HEK293 (cell line): Measurements from ENCODE around the gene MTA1.

Source experiments
- BCL11A ChIP-seq: fragments of 450-650 bp; formaldehyde crosslinking; IDR thresholded peaks from 2 replicates; pipeline ENCODE4 v1.5.1; 2016; ENCODE audit warnings: low read depth, missing biosample characterization, missing genetic modification characterization
- HIC1 ChIP-seq: fragments of 450-650 bp; formaldehyde crosslinking; IDR thresholded peaks from 2 replicates; pipeline ENCODE4 v1.5.1; 2016; ENCODE audit warnings: missing biosample characterization, missing genetic modification characterization
- IKZF3 ChIP-seq: fragments of 450-650 bp; IDR thresholded peaks from 2 replicates; pipeline ENCODE4 v1.5.0; 2018; ENCODE audit warnings: missing biosample characterization, mild to moderate bottlenecking, missing genetic modification characterization, moderate library complexity
- MYNN ChIP-seq: fragments of 450-650 bp; formaldehyde crosslinking; IDR thresholded peaks from 2 replicates; pipeline ENCODE4 v1.5.1; 2016; ENCODE audit warnings: missing biosample characterization, missing genetic modification characterization, borderline replicate concordance
- OVOL3 ChIP-seq: fragments of 450-650 bp; formaldehyde crosslinking; IDR thresholded peaks from 2 replicates; pipeline ENCODE4 v1.5.1; 2016; ENCODE audit warnings: missing biosample characterization, missing genetic modification characterization
- SCRT1 ChIP-seq: fragments of 450-650 bp; formaldehyde crosslinking; IDR thresholded peaks from 2 replicates; pipeline ENCODE4 v1.5.1; 2016; ENCODE audit warnings: missing biosample characterization, missing genetic modification characterization, borderline replicate concordance
- SETDB1 ChIP-seq: IDR thresholded peaks from one replicate; pipeline ENCODE4 v1.6.1; 2017; ENCODE audit warnings: mild to moderate bottlenecking, low read length, moderate library complexity, mixed read lengths; ENCODE audit not compliant: insufficient read length
- TRIM28 ChIP-seq: IDR thresholded peaks from 2 replicates; pipeline ENCODE4 v1.6.1; 2011; ENCODE audit warnings: low read length, control low read depth, borderline replicate concordance
- ZBTB10 ChIP-seq: fragments of 450-650 bp; formaldehyde crosslinking; IDR thresholded peaks from 2 replicates; pipeline ENCODE4 v1.5.1; 2016; ENCODE audit warnings: missing biosample characterization, missing genetic modification characterization
- ZBTB21 ChIP-seq: fragments of 450-650 bp; formaldehyde crosslinking; IDR thresholded peaks from 2 replicates; pipeline ENCODE4 v1.5.1; 2017; ENCODE audit warnings: missing biosample characterization, missing genetic modification characterization
- ZBTB8A ChIP-seq: fragments of 450-650 bp; formaldehyde crosslinking; IDR thresholded peaks from 2 replicates; pipeline ENCODE4 v1.5.1; 2016; ENCODE audit warnings: missing biosample characterization, missing genetic modification characterization
- ZNF132 ChIP-seq: fragments of 450-650 bp; formaldehyde crosslinking; IDR thresholded peaks from 2 replicates; pipeline ENCODE4 v1.5.1; 2017; ENCODE audit warnings: missing biosample characterization, missing genetic modification characterization, borderline replicate concordance
- ZNF157 ChIP-seq: fragments of 450-650 bp; formaldehyde crosslinking; IDR thresholded peaks from 2 replicates; pipeline ENCODE4 v1.5.1; 2016; ENCODE audit warnings: missing biosample characterization, missing genetic modification characterization
- ZNF169 ChIP-seq: fragments of 450-650 bp; formaldehyde crosslinking; IDR thresholded peaks from 2 replicates; pipeline ENCODE4 v1.5.1; 2016; ENCODE audit warnings: missing biosample characterization, missing genetic modification characterization
- ZNF2 ChIP-seq: fragments of 450-650 bp; formaldehyde crosslinking; IDR thresholded peaks from 2 replicates; pipeline ENCODE4 v1.5.1; 2016; ENCODE audit warnings: missing biosample characterization, missing genetic modification characterization
- ZNF23 ChIP-seq: fragments of 450-650 bp; formaldehyde crosslinking; IDR thresholded peaks from 2 replicates; pipeline ENCODE4 v1.5.1; 2016; ENCODE audit warnings: missing biosample characterization, missing genetic modification characterization, borderline replicate concordance
- ZNF239 ChIP-seq: fragments of 450-650 bp; formaldehyde crosslinking; IDR thresholded peaks from 2 replicates; pipeline ENCODE4 v1.5.1; 2016; ENCODE audit warnings: missing biosample characterization, missing genetic modification characterization
- ZNF274 ChIP-seq, 2 experiments: fragments of 200-500 bp in 1 of 2; fragments of 450-650 bp in 1 of 2; sonication (Bioruptor generic) in 1 of 2; formaldehyde crosslinking in 1 of 2; IDR thresholded peaks; 2 replicates each; pipeline versions ENCODE4 v1.5.1 to v1.6.1; 2014 to 2016; ENCODE audit warnings: borderline replicate concordance in 1 of 2, inconsistent platforms in 1 of 2, low read length in 1 of 2, missing biosample characterization in 1 of 2, missing genetic modification characterization in 1 of 2
- ZNF302 ChIP-seq: fragments of 450-650 bp; formaldehyde crosslinking; IDR thresholded peaks from 2 replicates; pipeline ENCODE4 v1.5.1; 2016; ENCODE audit warnings: missing biosample characterization, missing genetic modification characterization, low read depth
- ZNF391 ChIP-seq: fragments of 450-650 bp; formaldehyde crosslinking; IDR thresholded peaks from 2 replicates; pipeline ENCODE4 v1.5.1; 2016; ENCODE audit warnings: low read depth, missing biosample characterization, missing genetic modification characterization, borderline replicate concordance
- ZNF449 ChIP-seq: fragments of 450-650 bp; formaldehyde crosslinking; IDR thresholded peaks from 2 replicates; pipeline ENCODE4 v1.5.1; 2017; ENCODE audit warnings: missing biosample characterization, mild to moderate bottlenecking, missing genetic modification characterization, moderate library complexity
- ZNF549 ChIP-seq: fragments of 450-650 bp; IDR thresholded peaks from 2 replicates; pipeline ENCODE4 v1.5.1; 2018; ENCODE audit warnings: missing biosample characterization, missing genetic modification characterization, mild to moderate bottlenecking, inconsistent platforms, moderate library complexity
- ZNF555 ChIP-seq: fragments of 450-650 bp; formaldehyde crosslinking; conservative IDR thresholded peaks from 2 replicates; pipeline ENCODE4 v1.5.1; 2017; ENCODE audit warnings: missing biosample characterization, mild to moderate bottlenecking, missing genetic modification characterization, inconsistent platforms
- ZNF621 ChIP-seq: fragments of 450-650 bp; formaldehyde crosslinking; IDR thresholded peaks from 2 replicates; pipeline ENCODE4 v1.5.1; 2017; ENCODE audit warnings: missing biosample characterization, missing genetic modification characterization
- ZNF623 ChIP-seq: fragments of 450-650 bp; formaldehyde crosslinking; IDR thresholded peaks from 2 replicates; pipeline ENCODE4 v1.5.1; 2016; ENCODE audit warnings: missing biosample characterization, missing genetic modification characterization
- ZNF660 ChIP-seq: fragments of 450-650 bp; IDR thresholded peaks from 2 replicates; pipeline ENCODE4 v1.5.1; 2018; ENCODE audit warnings: missing biosample characterization, mild to moderate bottlenecking, missing genetic modification characterization
- ZNF785 ChIP-seq: fragments of 450-650 bp; formaldehyde crosslinking; IDR thresholded peaks from 2 replicates; pipeline ENCODE4 v1.5.1; 2016; ENCODE audit warnings: missing biosample characterization, missing genetic modification characterization
- ZNF791 ChIP-seq: fragments of 450-650 bp; formaldehyde crosslinking; IDR thresholded peaks from 2 replicates; pipeline ENCODE4 v1.5.1; 2016; ENCODE audit warnings: missing biosample characterization, missing genetic modification characterization
- TF ChIP-seq, protein P1 (sequence below): fragments of 450-650 bp; formaldehyde crosslinking; IDR thresholded peaks from 2 replicates; pipeline ENCODE4 v1.5.1; 2016; ENCODE audit warnings: missing biosample characterization, missing genetic modification characterization
- TF ChIP-seq, protein P2 (sequence below): fragments of 450-650 bp; formaldehyde crosslinking; IDR thresholded peaks from 2 replicates; pipeline ENCODE4 v1.5.1; 2016; ENCODE audit warnings: missing biosample characterization, missing genetic modification characterization

Gene MTA1

GRCh38 chr14:105473677-105474482, 54.3 kb downstream of the MTA1 start (continued):
- TF ChIP-seq MYNN (tag by site-specific recombination) (peak; percentile 61; the same call in 1 of the 2 replicates), ZNF132 (tag by site-specific recombination) (no peak), ZNF549 (no peak), ZNF555 (tag by site-specific recombination) (no peak), ZNF621 (tag by site-specific recombination) (no peak), ZNF2 (tag by site-specific recombination) (no peak), ZBTB10 (tag by site-specific recombination) (peak; percentile 83), SCRT1 (tag by site-specific recombination) (no peak), ZNF23 (no peak), TRIM28 (no peak), ZNF791 (tag by site-specific recombination) (no peak), ZNF302 (tag by site-specific recombination) (no peak), HIC1 (tag by site-specific recombination) (peak; percentile 70), ZNF157 (tag by site-specific recombination) (no peak), ZNF391 (tag by site-specific recombination) (no peak), ZNF785 (tag by site-specific recombination) (no peak), ZNF274 (IDR thresholded peaks at IDR 0.05; ENCODE audit: low read length) (no peak), ZNF274 (tag by site-specific recombination; IDR thresholded peaks at IDR 0.05; ENCODE audit: borderline replicate concordance) (no peak), ZNF239 (tag by site-specific recombination) (no peak), OVOL3 (no peak), ZNF169 (tag by site-specific recombination) (no peak), ZNF449 (tag by site-specific recombination) (no peak), BCL11A (tag by site-specific recombination) (no peak), ZNF660 (tag by site-specific recombination) (no peak), ZBTB8A (tag by site-specific recombination) (peak; percentile 92), ZBTB21 (tag by site-specific recombination) (no peak), SETDB1 (no peak), ZNF623 (tag by site-specific recombination) (no peak), IKZF3 (tag by site-specific recombination) (peak; percentile 83; the same call in 1 of the 2 replicates)
- TF ChIP-seq, protein P1, sequence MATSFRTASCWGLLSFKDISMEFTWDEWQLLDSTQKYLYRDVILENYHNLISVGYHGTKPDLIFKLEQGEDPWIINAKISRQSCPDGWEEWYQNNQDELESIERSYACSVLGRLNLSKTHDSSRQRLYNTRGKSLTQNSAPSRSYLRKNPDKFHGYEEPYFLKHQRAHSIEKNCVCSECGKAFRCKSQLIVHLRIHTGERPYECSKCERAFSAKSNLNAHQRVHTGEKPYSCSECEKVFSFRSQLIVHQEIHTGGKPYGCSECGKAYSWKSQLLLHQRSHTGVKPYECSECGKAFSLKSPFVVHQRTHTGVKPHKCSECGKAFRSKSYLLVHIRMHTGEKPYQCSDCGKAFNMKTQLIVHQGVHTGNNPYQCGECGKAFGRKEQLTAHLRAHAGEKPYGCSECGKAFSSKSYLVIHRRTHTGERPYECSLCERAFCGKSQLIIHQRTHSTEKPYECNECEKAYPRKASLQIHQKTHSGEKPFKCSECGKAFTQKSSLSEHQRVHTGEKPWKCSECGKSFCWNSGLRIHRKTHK (tag by site-specific recombination), result no peak
- TF ChIP-seq, protein P2, sequence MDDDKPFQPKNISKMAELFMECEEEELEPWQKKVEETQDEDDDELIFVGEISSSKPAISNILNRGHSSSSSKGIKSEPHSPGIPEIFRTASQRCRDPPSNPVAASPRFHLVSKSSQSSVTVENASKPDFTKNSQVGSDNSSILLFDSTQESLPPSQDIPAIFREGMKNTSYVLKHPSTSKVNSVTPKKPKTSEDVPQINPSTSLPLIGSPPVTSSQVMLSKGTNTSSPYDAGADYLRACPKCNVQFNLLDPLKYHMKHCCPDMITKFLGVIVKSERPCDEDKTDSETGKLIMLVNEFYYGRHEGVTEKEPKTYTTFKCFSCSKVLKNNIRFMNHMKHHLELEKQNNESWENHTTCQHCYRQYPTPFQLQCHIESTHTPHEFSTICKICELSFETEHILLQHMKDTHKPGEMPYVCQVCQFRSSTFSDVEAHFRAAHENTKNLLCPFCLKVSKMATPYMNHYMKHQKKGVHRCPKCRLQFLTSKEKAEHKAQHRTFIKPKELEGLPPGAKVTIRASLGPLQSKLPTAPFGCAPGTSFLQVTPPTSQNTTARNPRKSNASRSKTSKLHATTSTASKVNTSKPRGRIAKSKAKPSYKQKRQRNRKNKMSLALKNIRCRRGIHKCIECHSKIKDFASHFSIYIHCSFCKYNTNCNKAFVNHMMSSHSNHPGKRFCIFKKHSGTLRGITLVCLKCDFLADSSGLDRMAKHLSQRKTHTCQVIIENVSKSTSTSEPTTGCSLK (tag by site-specific recombination), result no peak
